Skeletal muscle tissue (tissue), 4 donors: ENCODE measurements around the gene CAMK2A. TPM values are rescaled to one million over a fixed set of nuclear protein-coding genes. Genes with fewer than 3 reads are reported as not detected.

Experiments
- H3K27ac ChIP-seq: one replicate; pipeline ENCODE4 v1.7.0; 2013; ENCODE audit warnings: mild to moderate bottlenecking, low read depth, low read length, inconsistent platforms
- H3K27me3 ChIP-seq, 3 donors: one replicate each; pipeline ENCODE4 v1.7.0; 2013; ENCODE audit warnings: low read length in 3 of 3; ENCODE audit not compliant: control insufficient read depth in 3 of 3, insufficient read depth in 3 of 3
- H3K36me3 ChIP-seq, 3 donors: one replicate each; pipeline ENCODE4 v1.7.0; 2013; ENCODE audit warnings: low read length in 3 of 3; ENCODE audit not compliant: control insufficient read depth in 3 of 3, insufficient read depth in 3 of 3
- H3K4me1 ChIP-seq, 3 donors: one replicate each; pipeline ENCODE4 v1.7.0; 2013; ENCODE audit warnings: low read length in 3 of 3, mild to moderate bottlenecking in 3 of 3; ENCODE audit not compliant: control insufficient read depth in 3 of 3, insufficient read depth in 3 of 3
- H3K4me3 ChIP-seq, 3 donors: one replicate each; pipeline ENCODE4 v1.7.0; 2013; ENCODE audit warnings: low read length in 3 of 3
- H3K9ac ChIP-seq, 3 donors: one replicate each; pipeline ENCODE4 v1.7.0; 2013; ENCODE audit warnings: low read length in 3 of 3, mild to moderate bottlenecking in 3 of 3, moderate library complexity in 2 of 3, low read depth in 1 of 3
- H3K9me3 ChIP-seq, 3 donors: one replicate each; pipeline ENCODE4 v1.7.0; 2013; ENCODE audit warnings: low read length in 3 of 3; ENCODE audit not compliant: control insufficient read depth in 3 of 3
- total RNA-seq: library from RNA; depleted of rRNA; stranded (reverse); fragments of >200 nt; gene quantifications from one replicate; pipeline ENCODE4 v1.2.3, GENCODE V29; 2014
- donor health status: Osteomylitis.

Gene CAMK2A
- total RNA-seq, 1 donor from 2014 or later, result 45.9 TPM

DNA sequence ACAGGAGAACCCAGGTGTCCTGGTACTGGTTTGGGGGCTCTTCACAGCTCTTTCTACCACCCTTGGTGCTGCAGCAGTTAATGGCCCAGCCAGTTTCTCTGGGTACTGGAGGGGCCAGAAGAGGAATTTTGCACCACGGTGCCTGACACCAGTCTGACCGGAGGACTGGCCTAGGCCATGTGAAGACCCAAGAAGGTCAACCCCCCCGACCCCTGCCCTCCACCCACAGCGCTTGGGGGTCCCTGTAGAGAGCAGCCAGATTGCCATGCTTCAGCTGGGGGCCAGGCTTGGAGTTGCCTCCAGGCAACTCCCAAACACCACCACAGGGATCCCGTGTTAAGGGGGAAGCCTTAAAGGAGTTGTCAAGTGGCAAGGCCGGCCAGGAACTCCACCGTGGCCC, 6.9 kb upstream of the CAMK2A start:
- Histone ChIP-seq H3K4me3 (no peak overlapping the region), H3K9me3 (no peaks in the 10 kb centered on the region), H3K27ac (no peak overlapping the region), H3K27me3 (peaks cover 0 to 4% (median 2%) of the 10 kb centered on the region in 3 donors), H3K9ac (no peak overlapping the region), H3K36me3 (no peaks in the 10 kb centered on the region), H3K4me1 (peaks cover 4 to 15% (median 6%) of the 10 kb centered on the region in 3 donors)

DNA sequence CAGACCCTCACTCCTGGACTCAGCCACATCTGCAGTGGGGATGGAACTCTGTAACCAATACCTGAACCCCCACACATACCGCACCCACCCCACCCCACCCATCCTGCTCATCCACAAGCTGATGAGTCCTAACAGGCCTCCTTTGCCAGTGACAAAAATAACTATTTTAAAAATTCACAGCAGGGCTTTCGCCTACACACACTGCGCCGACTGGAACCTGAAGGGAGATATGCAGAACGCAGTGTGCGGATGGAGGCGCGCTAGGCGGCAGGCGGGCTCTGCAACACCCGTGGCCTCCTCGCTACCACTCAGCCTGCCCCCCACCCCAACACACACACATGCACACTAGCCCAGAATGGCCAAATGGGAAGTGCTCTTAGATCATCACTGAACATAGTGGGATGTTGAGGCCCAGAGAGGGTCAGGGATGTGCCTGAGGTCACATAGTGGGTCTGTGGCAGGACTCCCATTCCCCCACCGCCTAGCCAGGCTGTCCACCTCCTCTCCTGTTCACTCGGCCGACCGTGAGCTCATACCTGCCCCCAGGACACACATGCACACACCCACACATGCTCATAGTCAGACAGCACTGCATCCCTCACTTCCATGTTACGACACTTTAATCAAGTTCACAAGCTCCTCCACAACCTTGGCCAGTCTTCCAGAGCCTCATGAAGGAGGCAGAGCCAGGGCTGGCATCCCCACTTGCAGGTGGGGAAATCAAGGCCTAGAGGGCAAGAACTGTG, 6.3 kb upstream of the CAMK2A start:
- H3K27ac ChIP-seq, result no peak overlapping the region

GRCh38 chr5:150295172-150295634, 5.6 kb upstream of the CAMK2A start:
- Histone ChIP-seq H3K9ac (no peak overlapping the region), H3K4me3 (no peak overlapping the region), H3K36me3 (no peaks in the 10 kb centered on the region), H3K9me3 (no peaks in the 10 kb centered on the region), H3K4me1 (peaks cover 4 to 10% (median 6%) of the 10 kb centered on the region in 3 donors), H3K27ac (no peak overlapping the region), H3K27me3 (peaks cover 0 to 7% (median 2%) of the 10 kb centered on the region in 3 donors)

More for the DNA sequence above, 6.3 kb upstream of the CAMK2A start:
- Histone ChIP-seq H3K27me3 (peaks cover 0 to 7% (median 2%) of the 10 kb centered on the region in 3 donors), H3K4me1 (peaks cover 4 to 10% (median 6%) of the 10 kb centered on the region in 3 donors), H3K9ac (no peak overlapping the region), H3K36me3 (no peaks in the 10 kb centered on the region), H3K4me3 (no peak overlapping the region), H3K9me3 (no peaks in the 10 kb centered on the region)

DNA sequence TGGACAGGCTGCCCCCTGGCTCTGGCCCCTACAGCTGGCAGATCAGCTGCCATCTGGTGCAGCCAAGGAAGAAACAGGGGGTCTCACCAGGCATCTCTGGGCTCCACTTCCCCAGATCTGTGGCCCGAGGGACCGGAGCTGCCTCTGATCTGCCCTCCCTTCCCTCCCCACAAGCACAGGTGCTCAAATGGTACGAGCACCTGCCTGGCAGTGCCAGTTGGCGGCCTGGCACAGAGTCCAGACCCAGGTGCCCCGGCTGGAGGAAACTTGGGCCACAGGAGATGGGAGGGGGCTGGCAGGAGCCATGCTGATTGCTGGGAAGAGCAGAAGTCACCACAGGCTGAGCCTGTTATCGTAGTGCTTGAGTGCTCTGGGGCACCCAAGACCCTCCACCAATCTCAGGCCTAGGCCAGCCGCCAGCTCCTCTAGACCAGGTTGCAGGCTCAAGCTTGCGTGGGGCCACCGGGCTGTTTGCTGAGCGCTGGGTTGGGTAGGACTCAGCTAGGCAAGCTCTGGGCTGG, 5.0 kb upstream of the CAMK2A start:
- no peak overlapping the region for H3K27ac ChIP-seq
- H3K4me1 ChIP-seq, result peaks cover 3 to 10% (median 6%) of the 10 kb centered on the region in 3 donors
- no peaks in the 10 kb centered on the region for H3K36me3 ChIP-seq
- H3K4me3 ChIP-seq, result no peak overlapping the region
- H3K9ac ChIP-seq, result no peak overlapping the region
- peaks cover 0 to 12% (median 6%) of the 10 kb centered on the region in 3 donors for H3K27me3 ChIP-seq
- no peaks in the 10 kb centered on the region for H3K9me3 ChIP-seq

GRCh38 chr5:150293091-150293941, 3.7 kb upstream of the CAMK2A start:
- no peak overlapping the region for H3K27ac ChIP-seq
- H3K27me3 ChIP-seq, result peaks cover 0 to 17% (median 9%) of the 10 kb centered on the region in 3 donors
- H3K9ac ChIP-seq, result no peak overlapping the region
- H3K4me3 ChIP-seq, result no peak overlapping the region
- H3K9me3 ChIP-seq, result no peaks in the 10 kb centered on the region
- H3K4me1 ChIP-seq, result peaks cover 0 to 10% (median 6%) of the 10 kb centered on the region in 3 donors
- no peaks in the 10 kb centered on the region for H3K36me3 ChIP-seq

- Histone ChIP-seq H3K9me3 (no peaks in the 10 kb centered on the region), H3K27me3 (peaks cover 0 to 17% (median 9%) of the 10 kb centered on the region in 3 donors), H3K4me1 (peaks cover 0 to 10% (median 6%) of the 10 kb centered on the region in 3 donors), H3K36me3 (no peaks in the 10 kb centered on the region), H3K4me3 (no peak overlapping the region), H3K9ac (no peak overlapping the region), H3K27ac (no peak overlapping the region)
These were observed 2.1 kb upstream of the CAMK2A start for GRCh38 chr5:150291388-150292385.

GRCh38 chr5:150288791-150289190, 782 bp downstream of the CAMK2A start:
- Histone ChIP-seq H3K27ac (no peak overlapping the region), H3K9me3 (no peaks in the 10 kb centered on the region), H3K9ac (no peak overlapping the region), H3K36me3 (no peaks in the 10 kb centered on the region), H3K4me3 (no peak overlapping the region), H3K4me1 (no peaks in the 10 kb centered on the region), H3K27me3 (peaks cover 0 to 17% (median 15%) of the 10 kb centered on the region in 3 donors)

DNA sequence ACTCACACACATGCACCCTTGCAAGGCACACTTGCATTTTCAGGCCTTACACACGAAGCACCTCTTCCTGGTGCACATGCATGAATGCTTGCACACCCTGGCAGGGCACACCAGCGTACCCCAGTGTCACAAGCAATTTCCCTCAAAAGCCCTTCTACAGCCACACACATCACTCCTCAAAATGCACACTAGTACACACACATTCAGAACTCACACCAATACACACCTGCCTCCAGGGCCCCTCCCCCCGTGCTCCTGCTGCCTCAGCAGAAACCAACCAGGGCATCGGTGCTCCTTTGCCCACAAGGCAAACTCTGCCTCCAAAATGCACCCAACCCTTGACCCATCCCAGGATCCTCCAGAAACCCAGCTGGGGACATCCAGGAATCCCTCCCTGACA, 1.2 kb downstream of the CAMK2A start:
- no peak overlapping the region for H3K9ac ChIP-seq
- H3K4me3 ChIP-seq, result no peak overlapping the region
- no peak overlapping the region for H3K27ac ChIP-seq
- no peaks in the 10 kb centered on the region for H3K36me3 ChIP-seq
- H3K9me3 ChIP-seq, result no peaks in the 10 kb centered on the region
- no peaks in the 10 kb centered on the region for H3K4me1 ChIP-seq
- peaks cover 0 to 17% (median 15%) of the 10 kb centered on the region in 3 donors for H3K27me3 ChIP-seq

DNA sequence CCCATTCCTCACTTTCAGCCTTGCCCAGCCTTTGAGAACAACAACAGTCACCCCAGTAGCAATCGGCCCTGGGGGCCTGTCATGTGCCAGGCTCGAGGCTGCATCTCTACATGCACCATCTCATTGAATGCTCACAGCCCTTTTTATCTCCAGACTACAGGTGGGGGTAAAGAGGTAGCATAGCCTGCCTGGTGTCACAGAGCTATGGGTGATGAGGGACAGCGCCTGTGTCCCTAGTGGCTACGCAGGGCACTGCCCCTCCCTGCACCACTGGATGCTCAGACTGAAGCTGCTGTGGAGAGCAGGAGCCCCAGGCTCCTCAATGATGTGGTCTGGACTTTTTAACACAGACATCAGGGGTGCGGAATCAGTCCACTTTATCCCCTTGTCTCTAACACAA, 2.8 kb downstream of the CAMK2A start:
- no peak overlapping the region for H3K4me3 ChIP-seq

More for the DNA sequence above, 2.8 kb downstream of the CAMK2A start:
- no peak overlapping the region for H3K9ac ChIP-seq
- H3K27me3 ChIP-seq, result peaks cover 0 to 15% (median 14%) of the 10 kb centered on the region in 3 donors
- no peak overlapping the region for H3K27ac ChIP-seq
- H3K9me3 ChIP-seq, result no peaks in the 10 kb centered on the region
- H3K36me3 ChIP-seq, result no peaks in the 10 kb centered on the region
- no peaks in the 10 kb centered on the region for H3K4me1 ChIP-seq
